Prostate gland (tissue), 2 donors: ENCODE results near the gene GALNT7.

Source experiments
- CTCF ChIP-seq, 4 experiments: fragments of 200-600 bp in 2 of 4; fragments of 450-650 bp in 2 of 4; sonication (generic) in 2 of 4; IDR thresholded peaks; 1 replicate in 3 of 4; 2 replicates in 1 of 4; pipeline ENCODE4 v1.5.1; 2016 to 2019; ENCODE audit warnings: antibody characterized with exemption in 4 of 4, mild to moderate bottlenecking in 2 of 4, moderate library complexity in 2 of 4
- POLR2A ChIP-seq: fragments of 450-650 bp; IDR thresholded peaks from one replicate; pipeline ENCODE4 v1.6.1; 2016; ENCODE audit warnings: antibody characterized with exemption, mild to moderate bottlenecking

GRCh38 chr4:173254646-173255045 is 86.0 kb downstream of the GALNT7 start:
- TF ChIP-seq CTCF (IDR thresholded peaks at IDR 0.05) (no peak), POLR2A (no peak)
